ENCODE results near the gene OLFML1. TPM values are rescaled to one million over a fixed set of nuclear protein-coding genes. Genes with fewer than 3 reads are reported as not detected.

OLFML1 gene
- total RNA-seq, 1 donor from 2014 or later: under 0.01 TPM

DNA sequence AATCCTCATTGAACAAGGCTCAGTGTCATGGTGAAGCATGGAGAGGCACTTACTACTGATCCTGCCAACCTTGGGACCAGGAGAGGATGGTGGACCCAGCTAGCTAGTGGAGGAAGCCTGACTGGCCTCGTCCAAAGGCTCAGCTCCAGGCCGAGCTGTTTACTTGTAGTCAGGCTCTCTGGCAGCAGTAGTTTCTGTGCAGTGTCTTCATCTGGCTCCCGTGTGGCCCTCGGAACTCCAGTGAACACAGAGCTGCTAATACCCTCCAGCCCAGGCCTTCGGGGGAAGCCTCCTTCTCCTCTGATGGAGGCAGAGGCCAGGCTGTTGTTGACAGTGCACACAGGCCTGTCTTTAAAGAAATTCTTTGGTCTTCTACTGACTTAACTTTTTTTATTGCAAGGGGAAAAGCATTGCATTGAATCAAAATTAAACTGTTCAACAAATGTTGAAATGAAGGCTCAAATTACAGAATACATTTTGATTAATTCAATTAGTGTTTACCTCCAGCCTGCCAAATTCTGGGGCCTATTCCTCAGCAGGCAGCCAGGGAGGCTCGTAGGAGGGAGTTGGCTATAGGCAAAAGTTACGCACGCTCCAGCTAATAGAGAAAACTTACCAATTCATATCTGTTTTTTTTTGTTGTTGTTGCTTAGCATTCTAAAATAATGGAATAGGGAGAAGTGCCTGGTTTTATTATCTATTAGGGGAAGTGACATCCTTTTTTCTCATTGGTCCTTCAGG is 47.3 kb downstream of the OLFML1 start:
- no peak for DNase-seq (ENCODE audit: low read depth in 2 of 2)

DNA sequence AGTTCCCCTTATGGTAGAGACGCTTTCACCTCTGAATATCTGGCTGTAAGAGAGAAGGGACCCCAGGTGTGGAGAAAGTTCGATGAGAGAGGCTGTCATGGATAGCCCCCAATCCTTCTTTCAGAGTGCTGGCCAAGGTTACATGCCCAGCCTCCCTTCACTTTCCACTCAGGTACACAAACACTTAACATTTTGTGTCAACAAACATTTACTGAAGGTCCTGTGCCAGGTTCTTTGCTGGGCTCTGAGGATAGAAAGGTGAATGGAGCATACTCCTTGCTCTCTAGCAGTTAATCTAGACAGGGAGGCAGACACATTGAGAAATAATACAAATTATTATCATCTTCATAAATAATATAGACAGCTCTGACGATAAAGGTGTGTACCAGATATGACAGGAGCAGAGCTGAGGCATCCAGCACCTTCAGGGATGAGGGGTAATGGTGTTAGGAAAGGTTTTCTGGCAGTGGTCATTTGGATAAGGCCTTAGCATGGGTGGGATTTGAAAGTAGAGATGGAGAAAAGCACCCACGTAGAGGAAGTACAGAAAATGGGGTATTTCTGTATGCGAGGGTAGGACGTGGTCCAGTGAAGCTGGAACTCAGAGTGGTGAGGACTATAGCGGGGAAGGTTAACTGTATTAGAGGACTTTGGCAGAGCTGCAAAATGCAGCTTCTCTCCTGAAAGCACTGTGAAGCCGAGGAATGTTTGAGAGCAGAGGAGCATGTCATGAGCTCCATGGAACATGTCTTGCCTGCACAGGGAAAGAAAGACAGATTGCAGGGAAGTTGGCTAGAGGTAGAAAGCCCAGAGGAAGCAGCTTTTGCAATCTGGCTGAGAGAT is 48.1 kb downstream of the OLFML1 start:
- DNase-seq (ENCODE audit: low read depth in 2 of 2): no peak

DNA sequence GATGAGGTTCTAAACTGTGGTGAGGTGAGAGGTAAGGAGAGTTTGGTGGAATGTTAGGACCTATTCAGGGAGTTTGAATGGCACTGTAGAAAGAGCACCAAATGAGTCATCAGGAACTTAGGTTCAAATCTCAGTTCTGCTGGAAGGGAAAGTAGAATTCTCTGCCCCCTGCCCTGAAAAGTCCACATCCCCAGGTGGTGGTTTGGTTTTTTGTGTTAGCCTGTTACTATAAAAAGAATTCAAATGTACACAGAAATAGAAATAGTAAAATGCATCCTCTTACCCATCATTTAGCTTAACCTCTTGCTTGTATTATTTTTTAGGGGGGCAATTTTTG is 48.7 kb downstream of the OLFML1 start:
- no peak for DNase-seq (ENCODE audit: low read depth in 2 of 2)

DNA sequence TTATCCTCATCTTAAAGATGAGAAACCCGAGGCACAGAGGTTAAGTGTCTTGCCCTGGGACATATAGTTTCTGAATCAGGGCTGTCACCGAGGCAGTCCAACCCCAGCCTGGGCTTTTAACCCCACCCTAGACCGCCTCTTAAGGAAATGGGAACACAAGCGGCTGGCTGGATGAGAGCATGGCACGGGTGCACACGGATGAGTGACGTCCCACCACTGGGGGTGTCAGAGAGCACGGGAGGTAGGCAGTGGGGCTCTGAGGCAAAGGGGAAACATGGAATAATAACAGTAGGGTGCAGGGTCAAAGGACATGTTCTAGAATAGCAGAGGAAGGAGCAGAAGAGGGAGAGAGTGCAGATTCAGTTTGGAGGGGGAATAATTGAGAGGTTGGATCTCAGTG is 50.8 kb downstream of the OLFML1 start:
- DNase-seq (ENCODE audit: low read depth in 2 of 2): no peak

DNA sequence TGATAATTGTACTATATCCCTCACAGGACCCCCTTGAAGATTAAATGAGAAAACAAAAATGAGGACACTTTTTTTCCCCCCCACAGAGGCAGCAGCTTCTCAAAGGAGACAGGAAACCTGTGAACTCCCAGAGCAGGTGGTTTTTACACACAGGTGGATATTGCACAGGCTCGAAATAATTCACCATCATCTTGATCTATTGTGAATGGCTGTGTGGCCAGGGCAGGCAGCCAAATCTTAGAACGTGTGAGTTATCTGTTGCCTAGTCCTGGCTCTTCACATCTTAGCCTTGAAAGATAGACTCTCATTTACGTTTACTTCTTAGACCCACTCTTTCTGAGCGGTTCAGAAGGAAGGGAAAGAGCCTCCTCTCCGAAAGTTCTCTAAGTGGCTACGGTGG is 52.0 kb downstream of the OLFML1 start:
- DNase-seq (ENCODE audit: low read depth in 2 of 2): no peak

DNA sequence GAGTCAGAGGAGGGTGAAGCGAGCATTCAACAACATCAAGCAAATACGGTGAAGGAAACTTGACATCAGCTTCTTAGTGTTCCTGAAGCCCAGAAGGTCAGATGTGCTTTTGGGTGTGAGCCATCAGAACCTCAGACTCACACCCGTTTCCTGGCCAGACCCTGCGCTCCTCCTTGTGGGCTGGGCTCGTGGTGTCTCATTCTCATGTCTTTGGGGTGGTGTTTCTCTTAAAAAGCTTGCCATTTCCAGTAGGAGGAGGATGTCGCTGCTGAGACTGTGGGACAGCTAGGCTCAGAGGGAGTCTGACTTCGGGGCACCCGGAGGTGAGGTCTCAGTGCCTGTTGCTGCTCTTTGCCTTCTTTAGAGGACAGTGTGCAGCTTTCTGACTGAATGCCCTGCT is 52.7 kb downstream of the OLFML1 start:
- DNase-seq (ENCODE audit: low read depth in 2 of 2): no peak

DNA sequence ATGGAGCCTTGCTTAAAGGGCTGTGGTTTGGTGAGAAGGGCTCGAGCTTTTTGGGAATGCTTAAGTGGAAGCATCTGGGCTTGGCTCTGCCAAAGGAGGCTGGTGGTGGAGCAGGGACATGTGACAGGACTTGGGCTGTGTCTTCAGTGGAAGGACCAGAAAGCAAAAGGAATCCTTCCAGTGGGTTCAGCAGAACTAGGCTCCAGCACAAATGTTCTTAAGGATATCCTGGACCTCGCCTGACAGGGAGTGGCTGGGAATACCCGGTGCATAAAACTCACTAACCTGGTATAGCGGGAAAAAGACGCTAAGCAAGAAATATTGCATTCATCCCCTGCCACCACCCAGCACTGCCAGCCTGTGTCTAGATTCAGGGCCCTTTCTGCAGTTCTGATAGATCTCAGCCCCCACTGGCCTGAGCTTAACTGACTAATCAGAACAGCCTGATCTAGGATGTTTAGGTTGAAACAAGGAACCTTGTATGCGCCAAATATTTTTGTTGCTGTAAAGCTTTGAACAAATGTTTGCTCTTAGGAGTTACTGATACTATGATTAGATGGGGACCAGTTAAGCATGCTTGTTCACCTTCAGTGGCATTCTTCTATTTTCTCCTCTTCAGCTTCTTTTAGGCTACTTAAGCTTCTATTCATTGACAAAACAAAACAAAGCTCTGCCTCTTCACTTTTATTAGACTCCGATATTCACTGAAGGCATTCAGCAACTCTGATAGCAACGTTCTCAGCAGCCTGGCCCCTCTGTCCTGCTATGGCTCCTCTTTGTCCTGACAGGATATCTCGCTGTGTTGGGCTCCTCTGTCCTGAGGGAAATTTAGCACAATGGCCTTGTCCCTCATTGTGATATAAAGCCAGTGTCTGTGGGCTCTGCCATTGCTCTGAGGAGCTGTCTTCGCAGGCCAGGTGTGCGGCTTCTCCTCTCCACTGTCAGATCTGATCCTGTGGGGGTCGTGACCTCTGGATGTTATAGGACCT is 53.5 kb downstream of the OLFML1 start:
- no peak for DNase-seq (ENCODE audit: low read depth in 2 of 2)

DNA sequence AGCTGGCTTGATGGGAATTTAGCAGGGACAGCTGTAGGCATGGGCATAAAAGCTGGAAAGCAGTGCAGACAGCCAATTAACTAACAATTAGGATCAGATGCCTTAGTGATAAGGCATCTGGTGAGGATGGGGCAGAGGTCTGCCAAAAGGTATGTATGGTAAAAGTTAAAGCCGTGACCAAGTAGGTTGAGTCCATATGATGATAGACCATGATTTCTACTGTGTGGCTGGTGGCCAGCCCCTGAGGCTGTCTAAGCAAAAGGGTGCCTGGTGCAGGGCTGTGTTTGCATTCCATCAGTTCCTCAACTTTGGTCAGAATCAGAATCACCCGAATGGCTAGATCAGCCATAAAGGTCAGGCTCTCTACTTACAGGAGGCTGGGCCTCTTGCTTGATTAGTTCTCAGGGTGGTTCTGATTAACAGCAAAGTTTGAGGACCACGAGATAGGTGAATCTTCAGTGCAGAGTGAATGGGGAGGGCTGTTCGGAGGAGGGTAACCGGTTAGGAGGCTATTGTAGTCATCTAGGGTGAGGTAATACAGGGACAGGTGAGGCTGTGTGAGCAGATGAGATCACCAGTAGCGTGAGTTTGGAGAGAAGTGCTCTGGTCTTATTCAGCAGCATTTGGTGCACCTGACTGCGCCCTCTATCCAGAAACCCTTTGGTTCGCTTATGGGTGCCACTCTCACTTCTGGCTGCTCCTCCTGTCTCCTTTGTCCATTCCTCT is 55.7 kb downstream of the OLFML1 start:
- DNase-seq (ENCODE audit: low read depth in 2 of 2): no peak

DNA sequence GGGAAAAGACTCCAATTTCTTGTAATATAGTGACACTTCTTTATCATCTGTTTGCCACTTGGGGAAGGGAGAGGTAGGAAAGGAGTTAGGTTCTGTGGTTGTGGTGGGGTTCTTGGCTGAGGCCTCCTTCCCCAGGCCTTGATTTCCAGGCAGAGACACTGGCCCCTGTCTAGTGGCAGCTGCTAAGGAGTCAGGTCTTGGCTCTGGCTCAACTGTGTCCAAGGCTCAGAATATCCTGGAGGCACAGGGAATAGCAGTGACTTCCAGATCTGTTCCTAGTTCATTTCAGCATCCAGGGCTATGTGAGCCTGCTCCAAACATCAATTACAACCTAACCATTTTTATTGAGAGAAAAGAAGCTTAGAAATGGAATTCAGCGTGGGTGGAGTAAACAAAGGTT is 58.0 kb downstream of the OLFML1 start:
- no peak for DNase-seq (ENCODE audit: low read depth in 2 of 2)

DNA sequence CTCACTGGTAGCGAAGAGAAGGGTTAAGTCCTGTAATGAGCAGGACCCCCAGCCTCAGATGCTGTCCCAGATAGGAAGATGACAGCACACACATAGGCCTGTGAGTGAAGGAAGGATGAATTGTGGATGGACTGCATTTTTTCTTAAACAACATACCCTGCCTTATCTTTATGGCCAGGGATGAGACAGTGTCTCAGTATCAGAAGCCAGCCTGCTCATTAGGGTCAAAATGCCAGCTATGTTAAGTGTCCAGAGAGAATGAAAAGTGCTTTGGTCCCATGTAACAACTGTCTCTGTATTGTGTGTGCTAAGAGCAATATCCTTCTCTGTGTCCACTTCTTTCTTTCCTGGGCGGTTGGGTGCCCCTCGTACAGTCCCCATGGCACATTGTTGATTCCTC is 58.7 kb downstream of the OLFML1 start:
- no peak for DNase-seq (ENCODE audit: low read depth in 2 of 2)

DNA sequence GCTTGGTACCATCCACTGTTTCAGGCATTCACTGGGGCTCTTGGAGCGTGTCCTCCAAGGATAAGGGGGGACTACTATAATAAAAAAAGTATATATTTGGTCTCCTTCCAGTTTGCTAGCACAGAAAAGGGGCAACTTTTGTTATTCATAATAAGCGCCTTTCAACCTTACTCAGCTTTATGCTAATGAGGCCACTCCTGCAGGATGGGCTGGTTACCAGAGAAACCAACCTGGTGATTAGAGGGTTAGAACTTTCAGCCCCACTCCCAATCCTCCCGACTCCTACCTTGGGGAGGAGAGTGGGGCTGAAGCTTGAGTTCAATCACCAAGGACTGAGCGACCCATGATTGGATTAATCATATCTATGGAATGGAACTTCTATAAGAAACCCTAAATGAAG is 60.3 kb downstream of the OLFML1 start:
- DNase-seq (ENCODE audit: low read depth in 2 of 2): no peak

DNA sequence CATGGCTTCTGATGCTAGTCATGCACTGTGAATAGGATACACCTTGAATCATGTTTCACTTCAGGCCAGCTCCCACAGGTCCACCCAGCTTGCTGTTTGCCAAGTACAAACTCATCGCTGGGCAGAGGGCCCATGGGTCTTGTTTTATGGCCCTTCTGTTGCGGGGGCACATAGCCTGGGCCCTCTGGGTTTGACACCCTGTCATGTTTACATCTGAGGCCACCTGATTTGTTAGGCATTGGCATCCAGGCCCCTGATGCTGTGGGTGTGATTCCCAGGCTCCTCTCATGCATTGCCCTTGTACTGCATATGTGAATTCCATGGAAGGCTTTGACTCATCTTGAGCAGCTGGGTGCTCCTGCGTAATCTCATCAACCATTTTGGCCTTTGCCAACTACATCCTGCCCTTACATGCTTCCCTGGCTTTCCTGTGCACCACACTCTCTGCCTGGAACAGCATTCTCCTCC is 61.1 kb downstream of the OLFML1 start:
- DNase-seq (ENCODE audit: low read depth in 2 of 2): no peak

DNA sequence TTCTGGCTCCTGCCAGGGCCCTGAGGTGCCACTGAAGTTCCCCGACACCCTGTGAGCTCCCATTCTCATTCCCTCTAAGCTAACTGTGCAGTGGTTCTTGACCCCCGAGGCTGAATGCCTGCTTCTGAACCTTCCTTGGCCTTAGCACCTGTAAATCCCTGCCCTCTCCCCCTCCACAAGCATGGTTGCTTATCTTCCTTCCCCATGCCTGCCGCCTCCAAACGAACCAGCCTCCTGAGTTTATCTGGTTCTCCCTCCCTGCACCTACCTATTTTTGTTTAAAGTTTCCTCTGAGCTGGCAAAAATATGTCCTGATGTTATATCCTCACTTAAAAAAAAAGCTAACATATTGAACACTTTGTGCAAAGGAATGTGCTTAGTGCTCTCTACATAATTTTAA is 62.4 kb downstream of the OLFML1 start:
- DNase-seq (ENCODE audit: low read depth in 2 of 2): no peak

DNA sequence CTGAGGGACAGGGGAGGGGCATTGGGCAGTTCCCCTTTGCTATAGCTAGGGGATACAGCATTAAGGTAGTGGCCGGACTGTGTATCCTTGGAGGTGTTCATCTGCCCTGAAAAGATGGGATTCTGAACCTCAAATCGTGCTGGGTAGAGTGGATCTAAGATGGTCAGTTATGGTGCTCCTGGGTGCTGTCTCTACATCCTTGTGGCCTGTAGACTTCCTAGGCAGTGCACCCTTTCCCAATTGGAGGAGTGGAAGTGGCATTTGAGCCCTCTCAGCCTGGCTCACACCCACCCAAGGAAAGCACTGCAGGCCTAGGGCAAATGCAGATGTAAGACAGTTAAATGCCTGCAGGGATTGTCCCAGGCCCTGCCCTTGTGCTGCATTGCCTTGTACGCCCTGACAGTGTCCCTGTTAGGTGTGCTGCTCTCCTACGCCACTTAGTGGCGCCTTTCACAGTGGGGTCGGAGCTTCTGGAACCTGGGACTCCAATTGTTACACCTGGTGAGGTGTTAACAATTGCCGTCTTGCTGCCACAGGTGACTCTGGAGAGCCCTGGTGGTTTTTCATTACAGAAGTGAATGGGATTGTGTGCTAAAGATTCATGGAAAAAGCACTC is 63.5 kb downstream of the OLFML1 start:
- DNase-seq (ENCODE audit: low read depth in 2 of 2): no peak

DNA sequence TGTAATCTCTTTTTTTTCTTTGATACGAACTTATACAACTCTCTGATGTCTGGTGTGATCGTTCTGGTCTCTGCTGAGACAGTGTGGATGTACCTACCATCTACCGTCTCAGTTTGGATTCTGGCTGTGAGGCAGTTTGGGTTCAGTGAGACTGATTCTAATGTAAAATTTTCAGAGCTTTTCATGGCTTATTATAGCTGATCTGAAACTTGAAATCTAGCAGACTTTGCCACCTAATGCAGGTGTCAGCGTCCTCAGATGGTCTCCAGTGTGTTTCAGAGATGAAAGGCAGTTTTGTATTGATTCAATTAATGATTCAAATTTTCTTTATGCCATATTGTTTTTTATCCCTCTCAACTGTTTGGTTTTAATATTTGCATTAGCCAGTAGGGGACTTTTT is 64.4 kb downstream of the OLFML1 start:
- DNase-seq (ENCODE audit: low read depth in 2 of 2): no peak

DNA sequence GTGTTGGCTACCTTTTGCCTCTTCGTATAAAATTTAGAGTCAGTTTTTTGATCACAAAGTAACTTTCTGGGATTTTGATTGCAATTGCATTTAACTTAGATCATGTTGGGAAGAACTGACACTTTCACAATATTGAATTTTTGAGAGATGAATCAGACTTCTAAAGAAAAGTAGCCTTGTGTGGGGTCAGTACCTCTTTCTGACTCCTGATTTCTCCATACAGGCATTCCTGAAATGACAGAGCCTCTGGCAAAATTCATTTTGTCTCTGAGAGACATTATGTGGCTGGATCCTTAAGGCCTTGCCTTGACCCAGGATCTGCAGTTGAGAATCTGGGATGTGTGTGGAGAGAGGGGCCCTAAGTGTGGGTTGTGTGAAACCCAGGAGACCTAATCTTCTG is 66.3 kb downstream of the OLFML1 start:
- DNase-seq (ENCODE audit: low read depth in 2 of 2): no peak

DNA sequence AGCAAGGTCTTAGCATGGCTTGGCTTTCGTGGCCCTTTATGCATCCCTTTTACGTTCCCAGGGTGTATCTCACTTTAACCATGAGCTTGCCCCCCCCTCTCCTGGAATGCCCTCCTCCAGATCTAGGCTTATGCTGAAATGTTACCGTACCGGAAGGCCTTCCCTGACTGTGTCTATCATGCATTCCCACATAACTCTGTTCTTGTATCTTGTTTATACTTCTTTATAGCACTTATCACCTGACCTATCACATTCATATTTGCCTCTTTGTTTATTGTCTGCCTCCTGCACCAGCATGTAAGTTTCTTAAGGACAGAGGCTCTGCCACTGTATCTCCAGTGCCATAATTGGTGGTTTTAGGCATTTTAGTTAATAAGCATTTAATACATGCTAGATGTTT is 67.4 kb downstream of the OLFML1 start:
- DNase-seq (ENCODE audit: low read depth in 2 of 2): no peak

DNA sequence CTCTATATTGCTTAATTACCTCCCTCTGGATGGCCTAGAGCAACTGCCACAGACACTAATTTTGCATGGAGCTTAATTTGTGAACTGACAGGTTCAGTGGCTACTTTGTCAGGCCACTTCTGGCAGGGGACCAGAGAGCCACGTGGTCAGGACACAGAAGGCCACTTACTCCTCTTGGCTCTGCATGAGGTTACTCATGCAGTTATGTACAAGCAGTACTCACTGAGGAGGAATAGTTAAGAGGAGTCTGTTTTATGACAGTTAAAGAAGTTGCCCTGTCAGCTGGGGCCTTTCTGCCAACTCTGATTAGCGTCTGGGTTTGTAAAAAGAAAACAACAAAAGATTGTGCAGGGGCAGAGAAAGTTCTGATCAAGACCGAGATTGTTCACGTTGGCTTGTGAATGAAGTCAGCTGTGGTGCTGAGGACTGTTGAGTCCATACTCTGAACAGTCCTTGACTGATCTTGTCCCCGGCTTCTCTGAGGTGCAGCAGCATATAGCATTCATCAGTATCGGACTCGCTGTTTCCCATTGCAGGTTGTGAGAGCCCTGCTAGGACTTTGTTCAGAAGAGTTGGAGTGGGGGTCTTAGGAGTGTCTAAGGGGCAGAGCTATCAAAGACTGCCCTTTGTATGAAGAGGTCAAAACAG is 69.9 kb downstream of the OLFML1 start:
- no peak for DNase-seq (ENCODE audit: low read depth in 2 of 2)

DNA sequence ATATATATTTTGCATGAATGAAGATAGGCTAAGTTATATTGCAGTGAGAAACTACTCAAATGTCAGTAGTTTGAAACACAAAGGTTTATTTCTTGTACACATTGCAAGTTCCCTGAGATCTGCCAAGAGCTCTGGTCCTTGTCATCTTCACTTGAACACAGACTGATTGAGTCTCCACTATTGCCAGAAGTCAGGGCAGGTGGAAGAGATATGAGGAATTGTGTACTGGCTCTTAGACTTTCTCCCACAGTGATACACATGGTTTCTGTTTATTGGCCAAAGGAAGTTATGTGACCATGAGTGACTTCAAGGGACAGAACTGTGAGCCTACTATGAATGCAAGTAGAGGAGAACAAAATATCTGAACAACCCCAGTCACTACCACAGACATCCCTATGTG is 72.7 kb downstream of the OLFML1 start:
- DNase-seq (ENCODE audit: low read depth in 2 of 2): no peak

All from lung microvascular endothelial cell (primary cell).